ENCODE measurements around the gene HORMAD2.

GRCh38 chr22:30224161-30224857, 144.0 kb downstream of the HORMAD2 start:
- no peak for TF ChIP-seq RCOR1 (IDR thresholded peaks at IDR 0.05; ENCODE audit: borderline replicate concordance in 1 of 2, low read depth in 2 of 2, low read length in 2 of 2)
- TF ChIP-seq, protein P1, sequence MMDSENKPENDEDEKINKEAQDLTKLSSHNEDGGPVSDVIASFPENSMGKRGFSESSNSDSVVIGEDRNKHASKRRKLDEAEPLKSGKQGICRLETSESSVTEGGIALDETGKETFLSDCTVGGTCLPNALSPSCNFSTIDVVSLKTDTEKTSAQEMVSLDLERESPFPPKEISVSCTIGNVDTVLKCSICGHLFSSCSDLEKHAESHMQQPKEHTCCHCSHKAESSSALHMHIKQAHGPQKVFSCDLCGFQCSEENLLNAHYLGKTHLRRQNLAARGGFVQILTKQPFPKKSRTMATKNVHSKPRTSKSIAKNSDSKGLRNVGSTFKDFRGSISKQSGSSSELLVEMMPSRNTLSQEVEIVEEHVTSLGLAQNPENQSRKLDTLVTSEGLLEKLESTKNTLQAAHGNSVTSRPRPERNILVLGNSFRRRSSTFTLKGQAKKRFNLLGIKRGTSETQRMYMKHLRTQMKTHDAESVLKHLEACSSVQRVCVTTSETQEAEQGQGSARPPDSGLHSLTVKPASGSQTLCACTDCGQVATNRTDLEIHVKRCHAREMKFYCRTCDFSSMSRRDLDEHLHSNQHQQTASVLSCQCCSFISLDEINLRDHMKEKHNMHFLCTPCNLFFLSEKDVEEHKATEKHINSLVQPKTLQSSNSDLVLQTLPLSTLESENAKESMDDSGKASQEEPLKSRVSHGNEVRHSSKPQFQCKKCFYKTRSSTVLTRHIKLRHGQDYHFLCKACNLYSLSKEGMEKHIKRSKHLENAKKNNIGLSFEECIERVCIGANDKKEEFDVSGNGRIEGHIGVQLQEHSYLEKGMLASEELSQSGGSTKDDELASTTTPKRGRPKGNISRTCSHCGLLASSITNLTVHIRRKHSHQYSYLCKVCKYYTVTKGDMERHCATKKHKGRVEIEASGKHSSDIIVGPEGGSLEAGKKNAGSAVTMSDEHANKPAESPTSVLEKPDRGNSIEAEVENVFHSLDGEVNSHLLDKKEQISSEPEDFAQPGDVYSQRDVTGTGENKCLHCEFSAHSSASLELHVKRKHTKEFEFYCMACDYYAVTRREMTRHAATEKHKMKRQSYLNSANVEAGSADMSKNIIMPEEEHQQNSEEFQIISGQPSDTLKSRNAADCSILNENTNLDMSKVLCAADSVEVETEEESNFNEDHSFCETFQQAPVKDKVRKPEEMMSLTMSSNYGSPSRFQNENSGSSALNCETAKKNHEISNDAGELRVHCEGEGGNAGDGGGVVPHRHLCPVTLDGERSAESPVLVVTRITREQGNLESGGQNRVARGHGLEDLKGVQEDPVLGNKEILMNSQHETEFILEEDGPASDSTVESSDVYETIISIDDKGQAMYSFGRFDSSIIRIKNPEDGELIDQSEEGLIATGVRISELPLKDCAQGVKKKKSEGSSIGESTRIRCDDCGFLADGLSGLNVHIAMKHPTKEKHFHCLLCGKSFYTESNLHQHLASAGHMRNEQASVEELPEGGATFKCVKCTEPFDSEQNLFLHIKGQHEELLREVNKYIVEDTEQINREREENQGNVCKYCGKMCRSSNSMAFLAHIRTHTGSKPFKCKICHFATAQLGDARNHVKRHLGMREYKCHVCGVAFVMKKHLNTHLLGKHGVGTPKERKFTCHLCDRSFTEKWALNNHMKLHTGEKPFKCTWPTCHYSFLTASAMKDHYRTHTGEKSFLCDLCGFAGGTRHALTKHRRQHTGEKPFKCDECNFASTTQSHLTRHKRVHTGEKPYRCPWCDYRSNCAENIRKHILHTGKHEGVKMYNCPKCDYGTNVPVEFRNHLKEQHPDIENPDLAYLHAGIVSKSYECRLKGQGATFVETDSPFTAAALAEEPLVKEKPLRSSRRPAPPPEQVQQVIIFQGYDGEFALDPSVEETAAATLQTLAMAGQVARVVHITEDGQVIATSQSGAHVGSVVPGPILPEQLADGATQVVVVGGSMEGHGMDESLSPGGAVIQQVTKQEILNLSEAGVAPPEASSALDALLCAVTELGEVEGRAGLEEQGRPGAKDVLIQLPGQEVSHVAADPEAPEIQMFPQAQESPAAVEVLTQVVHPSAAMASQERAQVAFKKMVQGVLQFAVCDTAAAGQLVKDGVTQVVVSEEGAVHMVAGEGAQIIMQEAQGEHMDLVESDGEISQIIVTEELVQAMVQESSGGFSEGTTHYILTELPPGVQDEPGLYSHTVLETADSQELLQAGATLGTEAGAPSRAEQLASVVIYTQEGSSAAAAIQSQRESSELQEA (IDR thresholded peaks at IDR 0.05; ENCODE audit: low read depth), result no peak
